Mononuclear cell (primary cell): Measurements from ENCODE around the gene NKX6-1. TPM values are rescaled to one million over a fixed set of nuclear protein-coding genes. Genes with fewer than 3 reads are reported as not detected.

Experiments used
- H3K27me3 ChIP-seq: 2 replicates; pipeline ENCODE4 v1.6.0; 2011; ENCODE audit warnings: low read length, control low read depth; ENCODE audit not compliant: insufficient read depth
- H3K4me1 ChIP-seq: 2 replicates; pipeline ENCODE4 v1.5.1; 2011; ENCODE audit warnings: mild to moderate bottlenecking, low read length, control low read depth; ENCODE audit not compliant: insufficient read depth
- H3K4me3 ChIP-seq: 2 replicates; pipeline ENCODE4 v1.5.1; 2011; ENCODE audit warnings: mild to moderate bottlenecking, low read length, moderate library complexity
- H3K9me3 ChIP-seq: 2 replicates; pipeline ENCODE4 v1.5.1; 2011; ENCODE audit warnings: low read depth, mild to moderate bottlenecking, control low read depth, low read length
- total RNA-seq: library from RNA; depleted of rRNA; stranded (reverse); fragments of >200 nt; gene quantifications from one replicate; pipeline ENCODE4 v1.2.3, GENCODE V29; 2012

NKX6-1 gene
- total RNA-seq, 1 donor, result not detected

- Histone ChIP-seq H3K9me3 (no peaks in the 10 kb centered on the region), H3K27me3 (peaks cover 95% of the 10 kb centered on the region), H3K4me1 (peaks cover 18% of the 10 kb centered on the region), H3K4me3 (no peak overlapping the region)
These were observed 3.9 kb upstream of the NKX6-1 start for GRCh38 chr4:84502955-84503373.

GRCh38 chr4:84502333-84502954 lies 3.4 kb upstream of the NKX6-1 start:
- Histone ChIP-seq H3K9me3 (no peaks in the 10 kb centered on the region), H3K27me3 (peaks cover 94% of the 10 kb centered on the region), H3K4me1 (peaks cover 24% of the 10 kb centered on the region), H3K4me3 (no peak overlapping the region)

GRCh38 chr4:84501721-84502267 lies 2.7 kb upstream of the NKX6-1 start:
- H3K4me1 ChIP-seq, result peaks cover 30% of the 10 kb centered on the region
- H3K27me3 ChIP-seq, result peaks cover 94% of the 10 kb centered on the region
- no peak overlapping the region for H3K4me3 ChIP-seq
- H3K9me3 ChIP-seq, result no peaks in the 10 kb centered on the region

GRCh38 chr4:84501202-84501503 lies 2.1 kb upstream of the NKX6-1 start:
- Histone ChIP-seq H3K27me3 (peaks cover 96% of the 10 kb centered on the region), H3K9me3 (no peaks in the 10 kb centered on the region), H3K4me1 (peaks cover 34% of the 10 kb centered on the region), H3K4me3 (no peak overlapping the region)

GRCh38 chr4:84500386-84501201 lies 1.5 kb upstream of the NKX6-1 start:
- Histone ChIP-seq H3K9me3 (no peaks in the 10 kb centered on the region), H3K27me3 (peaks cover 96% of the 10 kb centered on the region), H3K4me3 (no peak overlapping the region), H3K4me1 (peaks cover 34% of the 10 kb centered on the region)

- Histone ChIP-seq H3K27me3 (peaks cover 98% of the 10 kb centered on the region), H3K9me3 (no peaks in the 10 kb centered on the region), H3K4me1 (peaks cover 34% of the 10 kb centered on the region), H3K4me3 (no peak overlapping the region)
These were observed 511 bp upstream of the NKX6-1 start for GRCh38 chr4:84499624-84499982.

GRCh38 chr4:84498203-84498934 lies 723 bp downstream of the NKX6-1 start:
- Histone ChIP-seq H3K27me3 (peaks cover 98% of the 10 kb centered on the region), H3K4me3 (peak overlapping the region; percentile 18), H3K9me3 (no peaks in the 10 kb centered on the region), H3K4me1 (peaks cover 37% of the 10 kb centered on the region)

GRCh38 chr4:84497504-84498202 lies 1.4 kb downstream of the NKX6-1 start:
- Histone ChIP-seq H3K4me3 (no peak overlapping the region), H3K4me1 (peaks cover 44% of the 10 kb centered on the region), H3K9me3 (no peaks in the 10 kb centered on the region), H3K27me3 (peaks cover 98% of the 10 kb centered on the region)

- Histone ChIP-seq H3K27me3 (peaks cover 98% of the 10 kb centered on the region), H3K4me3 (no peak overlapping the region), H3K9me3 (no peaks in the 10 kb centered on the region), H3K4me1 (peaks cover 45% of the 10 kb centered on the region)
These were observed 2.2 kb downstream of the NKX6-1 start for GRCh38 chr4:84496706-84497503.

GRCh38 chr4:84496331-84496705 lies 2.8 kb downstream of the NKX6-1 start:
- Histone ChIP-seq H3K9me3 (no peaks in the 10 kb centered on the region), H3K4me1 (peaks cover 45% of the 10 kb centered on the region), H3K27me3 (peaks cover 98% of the 10 kb centered on the region), H3K4me3 (no peak overlapping the region)

- H3K27me3 ChIP-seq, result peaks cover 98% of the 10 kb centered on the region
- no peak overlapping the region for H3K4me3 ChIP-seq
- no peaks in the 10 kb centered on the region for H3K9me3 ChIP-seq
- H3K4me1 ChIP-seq, result peaks cover 45% of the 10 kb centered on the region
These were observed 3.3 kb downstream of the NKX6-1 start for GRCh38 chr4:84495794-84496261.

- Histone ChIP-seq H3K4me1 (peaks cover 45% of the 10 kb centered on the region), H3K27me3 (peaks cover 98% of the 10 kb centered on the region), H3K9me3 (no peaks in the 10 kb centered on the region), H3K4me3 (no peak overlapping the region)
These were observed 3.8 kb downstream of the NKX6-1 start for GRCh38 chr4:84495118-84495793.

- peaks cover 43% of the 10 kb centered on the region for H3K4me1 ChIP-seq
- peaks cover 98% of the 10 kb centered on the region for H3K27me3 ChIP-seq
- H3K9me3 ChIP-seq, result no peaks in the 10 kb centered on the region
- no peak overlapping the region for H3K4me3 ChIP-seq
These were observed 4.6 kb downstream of the NKX6-1 start for GRCh38 chr4:84494531-84494930.

GRCh38 chr4:84494076-84494475 lies 5.0 kb downstream of the NKX6-1 start:
- H3K4me1 ChIP-seq, result peaks cover 38% of the 10 kb centered on the region
- H3K27me3 ChIP-seq, result peaks cover 98% of the 10 kb centered on the region
- H3K9me3 ChIP-seq, result no peaks in the 10 kb centered on the region
- no peak overlapping the region for H3K4me3 ChIP-seq
